ENCODE results near the gene SEMA3F. TPM values are rescaled to one million over a fixed set of nuclear protein-coding genes. Genes with fewer than 3 reads are reported as not detected.

Gene SEMA3F
- total RNA-seq, 1 donor from 2014 or later: 78.1 TPM

GRCh38 chr3:50125541-50126286, 29.4 kb upstream of the SEMA3F start:
- Histone ChIP-seq H3K27me3 (no peaks in the 10 kb centered on the region), H3K4me3 (no peak overlapping the region), H3K4me1 (peaks cover 51% of the 10 kb centered on the region), H3K9me3 (no peaks in the 10 kb centered on the region), H3K27ac (no peak overlapping the region), H3K36me3 (no peaks in the 10 kb centered on the region)
- intact Hi-C loops (cut with DNase I): loop anchor here (10.0 kb wide), 1 partner anchor 149 kb away; the partner anchor contains the start of gene LSMEM2
- no peak for DNase-seq (ENCODE audit: extremely low spot score in 2 of 2)
- TF ChIP-seq POLR2A (IDR thresholded peaks at IDR 0.05) (no peak), POLR2AphosphoS5 (IDR thresholded peaks at IDR 0.05; ENCODE audit: insufficient read depth in 1 of 2, low read depth in 1 of 2) (no peak), CTCF (IDR thresholded peaks at IDR 0.05) (no peak)

- Histone ChIP-seq H3K27me3 (no peaks in the 10 kb centered on the region), H3K9me3 (no peaks in the 10 kb centered on the region), H3K36me3 (no peaks in the 10 kb centered on the region), H3K27ac (no peak overlapping the region), H3K4me3 (no peak overlapping the region), H3K4me1 (peaks cover 49% of the 10 kb centered on the region)
- intact Hi-C loops (cut with DNase I): loop anchor here (10.0 kb wide), 1 partner anchor 148 kb away; the partner anchor contains the start of gene LSMEM2
- DNase-seq (ENCODE audit: extremely low spot score in 2 of 2): no peak
- no peak for TF ChIP-seq CTCF (IDR thresholded peaks at IDR 0.05)
- no peak for TF ChIP-seq POLR2AphosphoS5 (IDR thresholded peaks at IDR 0.05; ENCODE audit: insufficient read depth in 1 of 2, low read depth in 1 of 2)
- no peak for TF ChIP-seq POLR2A (IDR thresholded peaks at IDR 0.05)
Observed at GRCh38 chr3:50126287-50127211, 28.6 kb upstream of the SEMA3F start.

DNA sequence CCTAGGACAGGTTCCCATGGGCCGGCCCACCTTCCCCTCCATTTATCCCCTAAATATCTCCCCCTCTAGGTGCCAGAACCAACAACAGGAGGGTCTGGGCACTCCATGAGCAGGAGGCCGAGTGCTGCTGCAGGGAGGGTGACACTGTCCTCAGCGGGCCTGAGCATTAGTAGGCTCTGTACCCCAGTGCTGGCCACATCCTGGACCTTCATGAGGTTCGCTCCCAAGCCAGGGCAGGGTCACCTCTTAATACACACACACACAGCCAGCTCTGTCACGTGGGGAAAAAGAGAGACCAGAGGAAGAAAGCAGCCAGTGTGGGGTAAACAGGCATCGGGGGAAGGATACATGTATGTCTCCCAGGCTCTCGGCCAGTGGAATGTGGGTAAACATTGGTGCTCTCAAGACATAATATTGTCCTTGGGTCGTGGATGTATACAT, 27.9 kb upstream of the SEMA3F start:
- TF ChIP-seq POLR2AphosphoS5 (IDR thresholded peaks at IDR 0.05; ENCODE audit: insufficient read depth in 1 of 2, low read depth in 1 of 2) (no peak), POLR2A (IDR thresholded peaks at IDR 0.05) (no peak), CTCF (IDR thresholded peaks at IDR 0.05) (no peak)
- Histone ChIP-seq H3K9me3 (no peaks in the 10 kb centered on the region), H3K27ac (no peak overlapping the region), H3K4me1 (peaks cover 42% of the 10 kb centered on the region), H3K36me3 (no peaks in the 10 kb centered on the region), H3K4me3 (no peak overlapping the region), H3K27me3 (no peaks in the 10 kb centered on the region)
- no peak for DNase-seq (ENCODE audit: extremely low spot score in 2 of 2)
- intact Hi-C loops (cut with DNase I): loop anchor here (10.0 kb wide), 1 partner anchor 148 kb away; the partner anchor contains the start of gene LSMEM2

GRCh38 chr3:50128001-50128400, 27.1 kb upstream of the SEMA3F start:
- H3K4me1 ChIP-seq: peaks cover 39% of the 10 kb centered on the region
- H3K9me3 ChIP-seq: no peaks in the 10 kb centered on the region
- no peak for DNase-seq (ENCODE audit: extremely low spot score in 2 of 2)
- intact Hi-C loops (cut with DNase I): loop anchor here (10.0 kb wide), 1 partner anchor 147 kb away; the partner anchor contains the start of gene LSMEM2
- no peaks in the 10 kb centered on the region for H3K36me3 ChIP-seq
- no peak overlapping the region for H3K4me3 ChIP-seq
- no peaks in the 10 kb centered on the region for H3K27me3 ChIP-seq
- no peak overlapping the region for H3K27ac ChIP-seq
- TF ChIP-seq POLR2A (IDR thresholded peaks at IDR 0.05) (no peak), CTCF (IDR thresholded peaks at IDR 0.05) (no peak), POLR2AphosphoS5 (IDR thresholded peaks at IDR 0.05; ENCODE audit: insufficient read depth in 1 of 2, low read depth in 1 of 2) (no peak)
